Lower leg skin (tissue), 3 donors: Measurements from ENCODE around the gene MYT1.

Source experiments
- CTCF ChIP-seq, 3 donors: fragments of 450-650 bp; IDR thresholded peaks; one replicate each; pipeline ENCODE4 v1.5.1; 2016; ENCODE audit warnings: antibody characterized with exemption in 3 of 3, mild to moderate bottlenecking in 3 of 3, moderate library complexity in 2 of 3
- POLR2A ChIP-seq, 2 donors: fragments of 450-650 bp; IDR thresholded peaks; one replicate each; pipeline ENCODE4 v1.6.1; 2016 to 2017; ENCODE audit warnings: antibody characterized with exemption in 2 of 2, mild to moderate bottlenecking in 1 of 2, moderate library complexity in 1 of 2

DNA sequence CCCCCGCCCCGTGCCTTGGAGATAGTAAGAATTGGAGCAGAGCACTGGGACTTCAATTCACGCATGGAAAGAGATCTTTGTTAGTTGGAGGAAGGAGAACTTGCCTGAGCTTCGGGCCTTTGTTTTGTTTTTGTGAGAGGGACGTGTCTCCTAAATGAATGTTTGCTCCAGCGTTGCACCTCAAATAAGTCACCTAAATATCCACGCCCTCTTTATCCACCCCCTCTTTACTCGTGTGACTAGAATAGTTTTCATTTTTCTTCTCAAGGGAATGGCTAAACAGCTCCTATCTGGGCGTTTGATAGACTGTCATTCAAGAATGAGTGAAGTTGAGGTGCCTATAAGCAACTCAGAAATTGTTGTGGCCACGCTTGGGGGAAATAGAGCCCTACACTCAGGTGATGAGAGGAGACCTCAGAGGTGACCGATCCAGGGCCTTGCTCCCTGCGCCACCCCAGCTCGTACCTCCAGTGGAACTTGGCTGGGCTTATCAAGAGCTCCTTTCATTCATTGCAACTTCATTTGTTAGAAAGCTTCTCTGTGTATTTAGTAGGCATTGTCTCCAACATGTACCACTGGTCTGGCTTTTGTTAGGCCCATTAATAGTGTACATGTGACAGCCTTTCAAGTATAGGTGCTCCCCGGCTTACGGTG is 92.2 kb downstream of the MYT1 start:
- no peak for TF ChIP-seq POLR2A (IDR thresholded peaks at IDR 0.05)
- TF ChIP-seq CTCF (IDR thresholded peaks at IDR 0.05) = no peak
